HL-60 (cell line): Measurements from ENCODE around the gene GRIK2.

Experiments used
- CTCF ChIP-seq: IDR thresholded peaks from one replicate; pipeline ENCODE4 v1.5.1; 2011; ENCODE audit warnings: low read length, control low read depth, inconsistent platforms; ENCODE audit not compliant: insufficient read depth
- POLR2AphosphoS5 ChIP-seq: IDR thresholded peaks from 2 replicates; pipeline ENCODE4 v1.6.1; 2012; ENCODE audit warnings: low read depth

GRCh38 chr6:101605426-101605825, 211.9 kb downstream of the GRIK2 start:
- TF ChIP-seq POLR2AphosphoS5 (no peak), CTCF (no peak)
